Naive thymus-derived CD4-positive, alpha-beta T cell (primary cell): ENCODE results near the gene ZNF398. TPM values are rescaled to one million over a fixed set of nuclear protein-coding genes. Genes with fewer than 3 reads are reported as not detected.

Experiments
- ATAC-seq: fragments of 150-1000 bp; cut with Tn5 transposase; 2 replicates; pipeline ENCODE4 v1.10.0; 2021; ENCODE audit warnings: mild to moderate bottlenecking, moderate library complexity
- CTCF ChIA-PET: fragments of 350-600 bp; sonication (Branson Sonifier 250); formaldehyde crosslinking; loops from one replicate; lab custom pipeline; 2021; ENCODE audit warnings: antibody characterized with exemption; lab: Charles Lee
- POLR2A ChIA-PET: fragments of 350-600 bp; sonication (Branson Sonifier 250); formaldehyde crosslinking; loops from one replicate; lab custom pipeline; 2021; ENCODE audit warnings: antibody characterized with exemption, inconsistent platforms; lab: Charles Lee
- DNase-seq, 9 donors: peaks; one replicate each; pipeline versions ENCODE4 v3.0.0 to v3.0.0-alpha.2; 2020 to 2022; ENCODE audit warnings: mixed read lengths in 1 of 9
- H3K27ac ChIP-seq: one replicate; pipeline ENCODE4 v1.7.0; 2013; ENCODE audit warnings: mild to moderate bottlenecking, low read depth, low read length, moderate library complexity
- H3K27me3 ChIP-seq, 2 donors: one replicate each; pipeline ENCODE4 v1.7.0; 2013; ENCODE audit warnings: low read length in 2 of 2, mild to moderate bottlenecking in 2 of 2, moderate library complexity in 2 of 2; ENCODE audit not compliant: control insufficient read depth in 2 of 2, insufficient read depth in 2 of 2
- H3K36me3 ChIP-seq, 3 experiments: 1 replicate in 2 of 3; 2 replicates in 1 of 3; pipeline ENCODE4 v1.7.0; 2013; ENCODE audit warnings: low read length in 3 of 3, mild to moderate bottlenecking in 3 of 3, moderate library complexity in 1 of 3; ENCODE audit not compliant: insufficient read depth in 3 of 3, control insufficient read depth in 2 of 3
- H3K4me1 ChIP-seq, 2 donors: one replicate each; pipeline ENCODE4 v1.7.0; 2013; ENCODE audit warnings: low read length in 2 of 2, mild to moderate bottlenecking in 2 of 2, moderate library complexity in 1 of 2; ENCODE audit not compliant: control insufficient read depth in 2 of 2, insufficient read depth in 2 of 2
- H3K4me3 ChIP-seq: 2 replicates; pipeline ENCODE4 v1.7.0; 2013; ENCODE audit warnings: mild to moderate bottlenecking, low read length
- H3K9me3 ChIP-seq, 3 experiments: 1 replicate in 2 of 3; 2 replicates in 1 of 3; pipeline ENCODE4 v1.7.0; 2013; ENCODE audit warnings: low read length in 3 of 3; ENCODE audit not compliant: control insufficient read depth in 2 of 3
- H3K27ac Mint-ChIP-seq, 9 donors: one replicate each; pipeline ENCODE4 v1.8.0; 2020 to 2022; ENCODE audit warnings: mixed read lengths in 9 of 9, mild to moderate bottlenecking in 8 of 9, moderate library complexity in 5 of 9, inconsistent platforms in 2 of 9
- H3K27me3 Mint-ChIP-seq, 5 donors: one replicate each; pipeline ENCODE4 v1.8.0; 2021 to 2022; ENCODE audit warnings: mixed read lengths in 5 of 5, mild to moderate bottlenecking in 1 of 5
- H3K36me3 Mint-ChIP-seq, 5 donors: one replicate each; pipeline ENCODE4 v1.8.0; 2020 to 2022; ENCODE audit warnings: mixed read lengths in 5 of 5, mild to moderate bottlenecking in 3 of 5, inconsistent platforms in 1 of 5
- H3K4me1 Mint-ChIP-seq, 7 donors: one replicate each; pipeline ENCODE4 v1.8.0; 2020 to 2022; ENCODE audit warnings: mixed read lengths in 7 of 7, mild to moderate bottlenecking in 3 of 7, inconsistent platforms in 1 of 7
- H3K4me3 Mint-ChIP-seq, 10 donors: one replicate each; pipeline ENCODE4 v1.8.0; 2020 to 2022; ENCODE audit warnings: mild to moderate bottlenecking in 10 of 10, mixed read lengths in 10 of 10, moderate library complexity in 6 of 10, inconsistent platforms in 2 of 10
- H3K9me3 Mint-ChIP-seq, 11 donors: one replicate each; pipeline ENCODE4 v1.8.0; 2020 to 2022; ENCODE audit warnings: mixed read lengths in 11 of 11, mild to moderate bottlenecking in 4 of 11, inconsistent platforms in 1 of 11, moderate library complexity in 1 of 11
- intact Hi-C, 2 donors: fragments of 100-400 bp; cut with micrococcal nuclease; formaldehyde crosslinking; loops; one replicate each; pipeline ENCODE4 v1.15.1; 2023
- polyA plus RNA-seq, 2 donors: library from polyadenylated mRNA; unstranded; fragments of 300-500 nt; fragmentation: Illumina TruSeq; gene quantifications; one replicate each; pipeline ENCODE4 v1.2.3, GENCODE V29; 2021
- total RNA-seq, 6 experiments: library from RNA in 5 of 6; stranded (reverse) in 5 of 6; gene quantifications; 1 replicate in 5 of 6; 2 replicates in 1 of 6; pipeline ENCODE4 v1.2.3 and lab custom pipeline; 2021 to 2026

ZNF398 gene
- total and polyA plus RNA-seq, 7 experiments from 2014 or later = 9.7 to 27.9 (median 16.9) TPM

DNA sequence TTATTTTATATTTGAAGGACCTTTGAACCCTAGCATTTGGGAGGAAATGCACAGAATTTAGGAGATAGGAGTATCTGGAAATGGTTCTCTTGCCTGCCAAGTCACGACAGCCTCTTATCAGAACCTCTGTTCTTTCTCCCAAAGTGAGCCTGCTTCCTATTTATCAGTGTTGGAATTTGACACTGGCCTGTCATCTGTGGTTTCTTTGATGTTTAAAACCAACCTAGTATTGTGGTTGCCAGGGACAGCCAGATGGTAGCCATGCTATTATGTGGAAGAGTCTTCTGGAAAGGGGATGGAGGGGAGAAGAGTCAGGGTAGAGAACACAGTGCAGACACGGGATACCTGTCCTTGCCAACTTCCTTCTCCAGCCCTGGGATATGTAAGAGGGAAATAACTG is 69.1 kb downstream of the ZNF398 start:
- CTCF ChIA-PET = no interaction called here
- peaks cover 8 to 48% (median 21%) of the 10 kb centered on the region in 5 donors for H3K36me3 Mint-ChIP-seq
- Histone ChIP-seq H3K4me1 (no peaks in the 10 kb centered on the region), H3K36me3 (peaks cover 2 to 77% (median 7%) of the 10 kb centered on the region in 3 experiments), H3K27ac (no peak overlapping the region), H3K4me3 (no peak overlapping the region), H3K9me3 (no peaks in the 10 kb centered on the region), H3K27me3 (no peaks in the 10 kb centered on the region)
- no peaks in the 10 kb centered on the region for H3K27me3 Mint-ChIP-seq
- intact Hi-C loops = no loop called here
- no peak overlapping the region for H3K4me3 Mint-ChIP-seq
- H3K4me1 Mint-ChIP-seq = peaks cover 0 to 11% (median 0%) of the 10 kb centered on the region in 7 donors
- peak overlapping the region in 1 of 9 donors; percentile 64 for H3K27ac Mint-ChIP-seq
- POLR2A ChIA-PET = no interaction called here
- DNase-seq = no peak
- no peak for ATAC-seq
- no peaks in the 10 kb centered on the region for H3K9me3 Mint-ChIP-seq

DNA sequence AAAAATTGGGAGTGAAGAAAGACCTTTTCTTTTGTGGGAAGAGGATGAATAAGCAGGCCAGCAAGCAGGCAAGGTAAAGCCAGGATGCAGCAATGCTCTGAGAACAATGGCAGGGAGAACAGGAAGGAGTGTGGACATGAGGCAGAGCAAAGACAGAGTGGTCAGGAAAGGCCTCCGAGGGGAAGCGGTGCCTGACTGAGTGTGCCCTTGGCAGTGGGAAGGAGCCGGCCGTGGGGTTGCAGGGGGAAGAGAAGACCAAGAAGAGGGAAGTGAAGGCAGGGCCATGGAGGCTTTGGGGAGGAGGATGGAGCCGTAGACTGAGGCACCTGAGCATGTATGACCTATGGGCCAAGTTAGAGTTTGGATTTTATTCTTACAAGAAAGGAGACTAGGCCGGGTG is 70.3 kb downstream of the ZNF398 start:
- no peak overlapping the region for H3K4me3 Mint-ChIP-seq
- H3K9me3 ChIP-seq = no peaks in the 10 kb centered on the region
- peaks cover 10 to 46% (median 15%) of the 10 kb centered on the region in 5 donors for H3K36me3 Mint-ChIP-seq
- no peaks in the 10 kb centered on the region for H3K27me3 ChIP-seq
- no peak overlapping the region for H3K27ac ChIP-seq
- H3K27ac Mint-ChIP-seq = peak overlapping the region in 4 of 9 donors; percentile 28 to 64 (median 44)
- no peak for ATAC-seq
- H3K27me3 Mint-ChIP-seq = no peaks in the 10 kb centered on the region
- peaks cover 0 to 74% (median 7%) of the 10 kb centered on the region in 3 experiments for H3K36me3 ChIP-seq
- H3K4me1 ChIP-seq = no peaks in the 10 kb centered on the region
- intact Hi-C loops = no loop called here
- H3K9me3 Mint-ChIP-seq = no peaks in the 10 kb centered on the region
- ChIA-PET CTCF (no interaction called here), POLR2A (no interaction called here)
- DNase-seq = no peak
- H3K4me3 ChIP-seq = no peak overlapping the region
- H3K4me1 Mint-ChIP-seq = peaks cover 0 to 16% (median 0%) of the 10 kb centered on the region in 7 donors

DNA sequence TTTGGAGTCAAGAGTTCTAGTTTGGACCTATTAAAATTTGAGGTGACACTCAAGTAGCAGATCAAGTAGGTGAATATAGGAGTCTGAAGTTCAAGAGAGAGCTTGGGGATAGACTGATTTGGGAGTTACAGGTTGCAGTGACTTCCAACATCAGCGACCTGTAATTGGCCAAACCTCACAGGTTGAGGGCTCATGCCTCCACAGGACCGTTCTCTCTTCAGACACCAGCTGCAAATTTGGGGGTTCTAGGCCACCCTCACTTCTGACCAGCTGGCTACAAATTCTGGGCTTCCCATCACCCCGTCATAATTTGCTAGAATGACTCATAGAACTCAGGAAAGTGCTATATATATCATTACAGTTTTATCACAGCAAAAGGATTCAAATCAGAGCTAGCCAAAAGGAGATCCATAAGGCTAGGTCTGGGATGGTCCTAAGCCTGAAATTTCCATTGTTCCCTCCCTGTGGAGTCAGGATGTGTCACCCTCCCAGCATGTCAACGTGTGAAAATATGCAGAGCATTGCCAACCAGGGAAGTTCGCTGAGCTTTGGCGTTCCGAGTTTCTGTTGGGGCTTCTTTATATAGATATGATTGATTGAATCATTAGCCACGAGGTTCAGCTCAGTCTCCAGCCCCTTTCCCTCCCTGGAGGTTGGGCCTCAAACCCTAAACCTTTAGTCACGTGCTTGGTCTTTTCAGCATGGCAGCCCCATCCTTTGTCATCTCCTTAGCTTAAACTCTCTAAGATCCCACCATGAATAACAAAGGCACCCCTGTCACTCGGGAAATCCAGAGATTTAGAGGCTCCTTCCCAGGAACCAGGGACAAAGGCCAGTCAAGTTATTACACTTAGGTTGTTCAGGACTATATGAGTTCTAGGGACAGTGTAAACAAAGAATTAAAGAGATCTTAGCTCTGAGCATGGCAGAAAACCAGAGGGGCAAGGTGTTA is 71.5 kb downstream of the ZNF398 start:
- H3K27ac Mint-ChIP-seq = peak overlapping the region in 3 of 9 donors; percentile 38 to 60 (median 41)
- H3K4me3 Mint-ChIP-seq = no peak overlapping the region
- Histone ChIP-seq H3K27ac (no peak overlapping the region), H3K27me3 (no peaks in the 10 kb centered on the region), H3K4me1 (no peaks in the 10 kb centered on the region), H3K36me3 (peaks cover 0 to 66% (median 7%) of the 10 kb centered on the region in 3 experiments), H3K9me3 (no peaks in the 10 kb centered on the region), H3K4me3 (no peak overlapping the region)
- POLR2A ChIA-PET = no interaction called here
- H3K27me3 Mint-ChIP-seq = no peaks in the 10 kb centered on the region
- no peak for ATAC-seq
- peaks cover 8 to 36% (median 12%) of the 10 kb centered on the region in 5 donors for H3K36me3 Mint-ChIP-seq
- CTCF ChIA-PET = interaction anchor here (1.0 to 1.2 kb wide), 2 partner anchors 9 to 213 kb away, joined by 3 read pairs; no protein-coding TSS in a partner anchor
- H3K4me1 Mint-ChIP-seq = peaks cover 0 to 16% (median 0%) of the 10 kb centered on the region in 7 donors
- no peaks in the 10 kb centered on the region for H3K9me3 Mint-ChIP-seq
- DNase-seq = no peak
- intact Hi-C loops = no loop called here

DNA sequence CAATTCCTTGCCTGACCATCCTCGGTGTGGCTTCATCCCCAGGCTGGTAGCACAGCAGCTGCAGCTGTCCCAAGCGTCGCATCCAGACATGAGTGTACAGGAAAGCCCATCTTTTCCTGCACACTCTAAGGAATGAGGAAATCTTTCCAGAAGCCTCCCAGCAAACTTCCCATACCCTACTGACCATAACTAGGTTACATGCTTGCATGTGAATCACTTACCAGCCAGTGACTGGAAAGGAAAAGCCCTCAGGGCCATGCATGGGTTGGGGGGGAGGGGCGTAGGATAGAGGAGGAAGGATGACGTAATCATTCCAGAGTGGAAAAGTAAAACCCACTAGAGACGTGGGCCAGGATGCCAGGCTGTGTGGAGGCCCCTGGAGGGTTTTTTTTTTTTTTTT is 73.3 kb downstream of the ZNF398 start:
- ATAC-seq = no peak
- CTCF ChIA-PET = no interaction called here
- peaks cover 3 to 39% (median 11%) of the 10 kb centered on the region in 5 donors for H3K36me3 Mint-ChIP-seq
- H3K4me1 Mint-ChIP-seq = peaks cover 0 to 16% (median 0%) of the 10 kb centered on the region in 7 donors
- H3K27ac Mint-ChIP-seq = no peak overlapping the region
- no peak overlapping the region for H3K4me3 Mint-ChIP-seq
- intact Hi-C loops = no loop called here
- peaks cover 0 to 64% (median 0%) of the 10 kb centered on the region in 3 experiments for H3K36me3 ChIP-seq
- no peaks in the 10 kb centered on the region for H3K9me3 ChIP-seq
- H3K27me3 ChIP-seq = no peaks in the 10 kb centered on the region
- H3K27me3 Mint-ChIP-seq = no peaks in the 10 kb centered on the region
- no peaks in the 10 kb centered on the region for H3K4me1 ChIP-seq
- H3K9me3 Mint-ChIP-seq = peaks cover 0 to 3% (median 0%) of the 10 kb centered on the region in 11 donors
- H3K27ac ChIP-seq = no peak overlapping the region
- no peak overlapping the region for H3K4me3 ChIP-seq
- DNase-seq = no peak
- POLR2A ChIA-PET = no interaction called here

DNA sequence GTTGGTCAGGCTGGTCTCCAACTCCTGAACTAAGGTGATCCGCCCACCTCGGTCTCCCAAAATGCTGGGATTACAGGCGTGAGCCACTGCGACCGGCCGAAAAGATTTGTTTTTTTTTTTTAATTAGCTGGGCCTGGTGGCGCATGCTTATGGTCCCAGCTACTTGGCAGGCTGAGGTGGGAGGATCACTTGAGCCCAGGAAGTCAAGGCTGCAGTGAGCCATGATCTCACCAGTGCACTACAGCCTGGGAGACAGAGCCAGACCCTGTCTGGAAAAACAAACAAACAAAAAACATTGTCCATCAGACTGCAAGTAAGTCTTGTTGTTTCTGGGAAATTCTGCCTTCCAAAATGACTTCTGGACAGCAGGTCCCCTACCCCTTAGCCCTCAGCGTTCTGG is 75.9 kb downstream of the ZNF398 start:
- H3K27ac ChIP-seq = no peak overlapping the region
- DNase-seq (no peak), ATAC-seq (no peak)
- H3K4me3 ChIP-seq = no peak overlapping the region
- ChIA-PET CTCF (no interaction called here), POLR2A (no interaction called here)
- H3K4me3 Mint-ChIP-seq = no peak overlapping the region
- H3K27ac Mint-ChIP-seq = no peak overlapping the region
- no peaks in the 10 kb centered on the region for H3K27me3 Mint-ChIP-seq
- H3K36me3 ChIP-seq = peaks cover 0 to 38% (median 0%) of the 10 kb centered on the region in 3 experiments
- H3K9me3 Mint-ChIP-seq = peaks cover 0 to 3% (median 0%) of the 10 kb centered on the region in 11 donors
- H3K27me3 ChIP-seq = no peaks in the 10 kb centered on the region
- H3K36me3 Mint-ChIP-seq = peaks cover 3 to 29% (median 15%) of the 10 kb centered on the region in 5 donors
- intact Hi-C loops = no loop called here
- no peaks in the 10 kb centered on the region for H3K4me1 ChIP-seq
- no peaks in the 10 kb centered on the region for H3K9me3 ChIP-seq
- H3K4me1 Mint-ChIP-seq = peaks cover 0 to 16% (median 0%) of the 10 kb centered on the region in 7 donors

DNA sequence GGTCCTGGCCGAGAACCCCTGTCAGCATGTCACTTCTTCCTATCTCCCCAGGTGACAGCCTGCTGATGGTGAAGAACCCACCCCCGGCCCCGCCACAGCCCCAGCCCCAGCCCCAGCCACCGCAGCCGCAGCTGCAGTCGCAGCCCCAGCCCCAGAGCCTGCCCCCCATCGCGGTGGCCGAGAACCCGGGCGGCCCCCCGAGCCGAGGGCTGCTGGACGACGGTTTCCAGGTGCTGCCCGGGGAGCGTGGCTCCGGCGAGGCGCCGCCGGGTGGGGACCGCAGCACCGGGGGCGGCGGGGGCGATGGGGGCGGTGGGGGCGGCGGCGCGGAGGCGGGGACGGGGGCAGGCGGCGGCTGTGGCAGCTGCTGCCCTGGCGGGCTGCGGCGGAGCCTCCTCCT is 76.5 kb downstream of the ZNF398 start:
- Histone ChIP-seq H3K27ac (no peak overlapping the region), H3K4me1 (no peaks in the 10 kb centered on the region), H3K36me3 (peaks cover 0 to 32% (median 0%) of the 10 kb centered on the region in 3 experiments), H3K9me3 (no peaks in the 10 kb centered on the region), H3K4me3 (no peak overlapping the region), H3K27me3 (no peaks in the 10 kb centered on the region)
- POLR2A ChIA-PET = no interaction called here
- no peak for ATAC-seq
- Mint-ChIP-seq H3K4me1 (peaks cover 0 to 16% (median 0%) of the 10 kb centered on the region in 7 donors), H3K4me3 (no peak overlapping the region), H3K9me3 (peaks cover 0 to 3% (median 0%) of the 10 kb centered on the region in 11 donors), H3K27me3 (no peaks in the 10 kb centered on the region), H3K36me3 (peaks cover 3 to 27% (median 15%) of the 10 kb centered on the region in 5 donors), H3K27ac (no peak overlapping the region)
- CTCF ChIA-PET = no interaction called here
- DNase-seq = no peak
- intact Hi-C loops = no loop called here
